Measurements from ENCODE around the gene IL18.

The IL18 gene

GRCh38 chr11:112160091-112160848 lies 3.6 kb downstream of the IL18 start:
- no peak for TF ChIP-seq EP300 (IDR thresholded peaks at IDR 0.05; ENCODE audit: borderline replicate concordance)
- TF ChIP-seq MAX (IDR thresholded peaks at IDR 0.05) = no peak
- no peak for TF ChIP-seq EGR1 (IDR thresholded peaks at IDR 0.05)
- TF ChIP-seq CEBPB (IDR thresholded peaks at IDR 0.05) = no peak
- no peak for TF ChIP-seq YY1 (IDR thresholded peaks at IDR 0.05; ENCODE audit: low read depth)
- TF ChIP-seq, protein P1, sequence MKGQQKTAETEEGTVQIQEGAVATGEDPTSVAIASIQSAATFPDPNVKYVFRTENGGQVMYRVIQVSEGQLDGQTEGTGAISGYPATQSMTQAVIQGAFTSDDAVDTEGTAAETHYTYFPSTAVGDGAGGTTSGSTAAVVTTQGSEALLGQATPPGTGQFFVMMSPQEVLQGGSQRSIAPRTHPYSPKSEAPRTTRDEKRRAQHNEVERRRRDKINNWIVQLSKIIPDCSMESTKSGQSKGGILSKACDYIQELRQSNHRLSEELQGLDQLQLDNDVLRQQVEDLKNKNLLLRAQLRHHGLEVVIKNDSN (IDR thresholded peaks at IDR 0.05) = no peak
- no peak for TF ChIP-seq TEAD4 (IDR thresholded peaks at IDR 0.05)
- no peak for TF ChIP-seq RAD21 (IDR thresholded peaks at IDR 0.05; ENCODE audit: low read depth)
- no peak for TF ChIP-seq TCF12 (IDR thresholded peaks at IDR 0.05; ENCODE audit: low read depth)
- TF ChIP-seq FOXM1 (IDR thresholded peaks at IDR 0.05; ENCODE audit: borderline replicate concordance, low read depth) = no peak
- no peak for TF ChIP-seq ZBTB7A (IDR thresholded peaks at IDR 0.05; ENCODE audit: low read depth)

GRCh38 chr11:112159098-112160065 lies 4.5 kb downstream of the IL18 start:
- TF ChIP-seq FOXM1 (IDR thresholded peaks at IDR 0.05; ENCODE audit: borderline replicate concordance, low read depth) (no peak), EP300 (IDR thresholded peaks at IDR 0.05; ENCODE audit: borderline replicate concordance) (no peak), REST (IDR thresholded peaks at IDR 0.05; ENCODE audit: low read depth) (no peak), YY1 (IDR thresholded peaks at IDR 0.05; ENCODE audit: low read depth) (no peak), NFIC (IDR thresholded peaks at IDR 0.05) (no peak), TAF1 (IDR thresholded peaks at IDR 0.05; ENCODE audit: low read depth) (no peak), ZBTB7A (IDR thresholded peaks at IDR 0.05; ENCODE audit: low read depth) (no peak), CEBPB (IDR thresholded peaks at IDR 0.05) (no peak), TEAD4 (IDR thresholded peaks at IDR 0.05) (no peak), CREB1 (IDR thresholded peaks at IDR 0.05; ENCODE audit: low read depth) (no peak), TCF12 (IDR thresholded peaks at IDR 0.05; ENCODE audit: low read depth) (no peak)

GRCh38 chr11:112156956-112157766 lies 6.7 kb downstream of the IL18 start:
- TF ChIP-seq FOXM1 (IDR thresholded peaks at IDR 0.05; ENCODE audit: borderline replicate concordance, low read depth) = peak; percentile 52
- peak; percentile 90 for TF ChIP-seq TEAD4 (IDR thresholded peaks at IDR 0.05)
- TF ChIP-seq RAD21 (IDR thresholded peaks at IDR 0.05; ENCODE audit: low read depth) = no peak
- TF ChIP-seq YY1 (IDR thresholded peaks at IDR 0.05; ENCODE audit: low read depth) = no peak
- TF ChIP-seq ZBTB7A (IDR thresholded peaks at IDR 0.05; ENCODE audit: low read depth) = no peak
- no peak for TF ChIP-seq REST (IDR thresholded peaks at IDR 0.05; ENCODE audit: low read depth)
- peak; percentile 52 for TF ChIP-seq CREB1 (IDR thresholded peaks at IDR 0.05; ENCODE audit: low read depth)
- TF ChIP-seq, protein P1 (IDR thresholded peaks at IDR 0.05) = no peak
- peak; percentile 73; the same call in 1 of the 2 replicates for TF ChIP-seq NFIC (IDR thresholded peaks at IDR 0.05)
- peak; percentile 77; the same call in 1 of the 2 replicates for TF ChIP-seq EP300 (IDR thresholded peaks at IDR 0.05; ENCODE audit: borderline replicate concordance)
- TF ChIP-seq TAF1 (IDR thresholded peaks at IDR 0.05; ENCODE audit: low read depth) = no peak
- TF ChIP-seq TCF12 (IDR thresholded peaks at IDR 0.05; ENCODE audit: low read depth) = peak; percentile 59
- TF ChIP-seq EGR1 (IDR thresholded peaks at IDR 0.05) = no peak
- no peak for TF ChIP-seq MAX (IDR thresholded peaks at IDR 0.05)
- peak; percentile 55; the same call in 1 of the 2 replicates for TF ChIP-seq CEBPB (IDR thresholded peaks at IDR 0.05)
